Measurements from ENCODE around the gene COLEC11. TPM values are rescaled to one million over a fixed set of nuclear protein-coding genes. Genes with fewer than 3 reads are reported as not detected.

The COLEC11 gene
- total and polyA plus RNA-seq, 9 donors: 16.7 to 187 (median 59.9) TPM

DNA sequence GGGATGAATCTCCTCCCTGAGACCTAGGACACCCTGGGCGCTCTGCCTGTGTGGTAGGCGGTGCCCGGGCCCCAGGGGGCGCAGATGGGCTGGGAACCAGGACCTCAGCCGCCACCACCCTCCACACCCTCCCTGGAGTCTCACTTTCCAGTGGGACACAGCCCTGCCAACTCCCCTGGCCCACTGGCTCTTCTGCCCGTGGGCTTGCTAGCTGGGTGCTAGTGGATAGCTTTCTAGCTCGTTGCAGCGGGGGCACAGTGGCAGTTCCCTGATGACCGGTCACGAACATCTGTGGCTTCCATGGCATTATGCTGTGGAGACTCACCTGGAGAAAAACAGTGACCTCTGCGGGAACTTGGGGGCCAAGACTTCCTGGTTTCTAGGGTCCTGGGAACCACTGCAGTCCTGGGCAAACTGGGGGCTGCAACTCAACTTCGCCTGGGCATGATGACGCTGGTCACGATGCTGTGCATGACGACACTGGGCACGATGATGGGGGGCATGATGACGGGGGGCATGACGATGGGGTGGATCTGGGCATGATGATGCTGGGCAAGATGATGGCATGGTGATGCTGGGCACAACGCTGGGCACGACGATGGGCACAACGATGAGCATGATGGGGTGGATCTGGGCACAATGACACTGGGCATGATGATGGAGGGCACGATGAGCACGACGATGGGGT lies 32.0 kb downstream of the COLEC11 start:
- H3K27me3 ChIP-seq: no peaks in the 10 kb centered on the region
- WGBS, 3 donors: 76 to 83% (median 77%) methylated on average over 25 of the region's 25 CpGs
- H3K4me1 ChIP-seq (ENCODE audit: insufficient read depth): peaks cover 43% of the 10 kb centered on the region
- no peaks in the 10 kb centered on the region for H3K9me3 ChIP-seq
- peak in 3 of 5 donors; percentile 28 to 69 (median 38) for DNase-seq
- intact Hi-C loops (cut with DNase I): no loop called here
- no peaks in the 10 kb centered on the region for H3K36me3 ChIP-seq
- TF ChIP-seq POLR2A (IDR thresholded peaks at IDR 0.05): no peak
- no peak for TF ChIP-seq EP300 (IDR thresholded peaks at IDR 0.05)
- TF ChIP-seq CTCF (IDR thresholded peaks at IDR 0.05): no peak
- no peak overlapping the region for H3K4me3 ChIP-seq
- H3K27ac ChIP-seq: peak overlapping the region in 1 of 2 donors; percentile 54

GRCh38 chr2:3627500-3628100 lies 32.7 kb downstream of the COLEC11 start:
- peaks cover 49% of the 10 kb centered on the region for H3K4me1 ChIP-seq (ENCODE audit: insufficient read depth)
- intact Hi-C loops (cut with DNase I): no loop called here
- no peaks in the 10 kb centered on the region for H3K27me3 ChIP-seq
- 91 to 98% (median 95%) methylated on average over 21 of the region's 21 CpGs for whole genome bisulfite sequencing, 3 donors
- H3K36me3 ChIP-seq: no peaks in the 10 kb centered on the region
- DNase-seq: peak in 3 of 5 donors; percentile 16 to 38 (median 22)
- H3K9me3 ChIP-seq: no peaks in the 10 kb centered on the region
- no peak overlapping the region for H3K4me3 ChIP-seq
- no peak for TF ChIP-seq POLR2A (IDR thresholded peaks at IDR 0.05)
- no peak for TF ChIP-seq EP300 (IDR thresholded peaks at IDR 0.05)
- TF ChIP-seq CTCF (IDR thresholded peaks at IDR 0.05): no peak
- no peak overlapping the region for H3K27ac ChIP-seq

DNA sequence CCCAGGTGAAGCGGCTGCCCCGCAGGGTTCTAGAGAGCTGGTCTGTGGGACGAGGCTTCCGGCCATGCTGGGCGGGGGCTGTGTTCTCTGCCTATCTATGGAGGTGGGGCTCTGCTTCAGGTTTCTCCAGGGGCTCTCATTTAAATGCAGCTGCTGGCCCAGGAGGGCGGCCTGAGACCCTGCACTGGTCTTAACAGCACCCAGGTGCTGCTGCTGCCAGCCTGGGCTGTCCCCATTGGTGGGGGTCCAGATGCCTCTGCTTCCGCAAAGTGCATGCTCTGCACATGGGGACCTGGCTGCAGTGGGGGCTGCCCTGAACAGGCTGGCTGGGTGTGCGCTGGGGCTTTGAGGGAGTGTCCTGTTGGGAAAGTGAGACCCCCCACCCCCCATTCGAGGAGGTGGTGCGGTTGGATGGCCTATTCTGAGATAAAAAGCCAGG lies 33.3 kb downstream of the COLEC11 start:
- DNase-seq: peak in 3 of 5 donors; percentile 14 to 43 (median 31)

GRCh38 chr2:3628800-3629199 lies 33.9 kb downstream of the COLEC11 start:
- H3K27ac ChIP-seq: peak overlapping the region in 1 of 2 donors; percentile 12
- intact Hi-C loops (cut with DNase I): no loop called here
- TF ChIP-seq CTCF (IDR thresholded peaks at IDR 0.05): no peak
- TF ChIP-seq EP300 (IDR thresholded peaks at IDR 0.05): no peak
- no peak for TF ChIP-seq POLR2A (IDR thresholded peaks at IDR 0.05)
- no peaks in the 10 kb centered on the region for H3K36me3 ChIP-seq
- WGBS, 3 donors: 28 to 46% (median 38%) methylated on average over 12 of the region's 12 CpGs
- DNase-seq: peak in 3 of 5 donors; percentile 23 to 54 (median 35)
- H3K9me3 ChIP-seq: no peaks in the 10 kb centered on the region
- no peaks in the 10 kb centered on the region for H3K27me3 ChIP-seq
- H3K4me1 ChIP-seq (ENCODE audit: insufficient read depth): peaks cover 57% of the 10 kb centered on the region
- H3K4me3 ChIP-seq: no peak overlapping the region

More for the DNA sequence above, 33.3 kb downstream of the COLEC11 start:
- Histone ChIP-seq H3K4me1 (ENCODE audit: insufficient read depth) (peaks cover 54% of the 10 kb centered on the region), H3K27ac (peak overlapping the region in 1 of 2 donors; percentile 12), H3K36me3 (no peaks in the 10 kb centered on the region), H3K9me3 (no peaks in the 10 kb centered on the region), H3K4me3 (no peak overlapping the region), H3K27me3 (no peaks in the 10 kb centered on the region)
- intact Hi-C loops (cut with DNase I): no loop called here
- no peak for TF ChIP-seq EP300 (IDR thresholded peaks at IDR 0.05)
- TF ChIP-seq POLR2A (IDR thresholded peaks at IDR 0.05): no peak
- no peak for TF ChIP-seq CTCF (IDR thresholded peaks at IDR 0.05)
- 60 to 66% (median 65%) methylated on average over 9 to 10 of the region's 10 CpGs for WGBS, 3 donors
